NCI-H1694 (cell line): Measurements from ENCODE around the gene TSHZ2.
A peak's percentile ranks its signal among the peaks of the same experiment; 100 is the strongest.

Experiments
- DNase-seq: peaks from one replicate; lab custom pipeline; 2025; lab: John Stamatoyannopoulos, UW

Gene TSHZ2

DNA sequence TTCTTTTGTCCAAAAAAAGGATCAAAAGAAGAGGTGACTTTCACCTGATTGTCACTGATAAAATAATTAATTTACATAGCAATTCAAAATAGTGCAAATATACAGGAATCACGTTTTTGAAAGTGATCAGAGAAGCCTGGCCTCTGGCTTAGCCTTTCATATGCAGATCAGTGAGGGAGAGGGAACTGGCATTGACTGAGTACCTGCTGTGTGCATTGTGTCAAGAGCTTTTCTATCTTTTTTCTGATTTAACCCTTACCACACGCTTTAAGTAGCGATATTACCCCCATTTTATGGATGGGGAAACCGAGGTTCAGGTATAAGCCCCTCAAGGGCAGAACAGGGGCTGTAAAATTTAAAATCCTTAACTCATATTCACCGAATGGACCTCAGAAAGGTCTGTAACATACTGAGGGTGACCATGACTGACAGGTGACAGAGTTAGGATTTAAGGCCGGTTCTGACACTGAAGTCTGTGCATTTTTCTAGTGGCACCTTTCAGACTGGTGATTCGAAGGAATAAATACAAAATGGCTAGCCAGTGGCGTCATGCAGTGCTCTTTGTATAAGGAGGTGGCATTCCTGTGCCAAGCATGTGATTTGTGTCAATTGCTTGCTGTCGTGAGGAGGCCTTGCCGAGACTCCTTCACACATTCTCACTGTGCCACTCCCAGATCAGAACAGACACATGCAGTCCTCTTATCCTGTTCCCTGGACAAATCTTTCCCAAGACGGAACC lies 310.2 kb downstream of the TSHZ2 start:
- DNase-seq = no peak

DNA sequence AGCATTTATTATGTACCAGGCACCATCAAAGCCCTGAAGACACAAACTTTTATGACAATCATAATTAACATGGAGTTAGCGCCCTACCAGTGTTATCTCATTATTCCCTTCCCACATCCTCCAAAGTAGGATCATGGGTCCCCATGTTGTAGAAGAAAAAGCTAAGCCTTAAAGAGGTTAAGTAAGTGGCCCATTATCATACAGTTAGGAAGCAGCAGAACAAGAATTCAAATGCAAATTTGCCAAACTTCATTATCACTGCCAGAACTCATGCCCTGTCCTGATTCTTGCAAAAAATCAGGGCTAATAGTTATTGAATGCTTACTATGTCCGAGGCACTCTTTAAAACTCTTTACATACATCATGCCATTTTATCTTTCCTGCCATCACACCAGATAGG lies 310.9 kb downstream of the TSHZ2 start:
- DNase-seq = no peak

DNA sequence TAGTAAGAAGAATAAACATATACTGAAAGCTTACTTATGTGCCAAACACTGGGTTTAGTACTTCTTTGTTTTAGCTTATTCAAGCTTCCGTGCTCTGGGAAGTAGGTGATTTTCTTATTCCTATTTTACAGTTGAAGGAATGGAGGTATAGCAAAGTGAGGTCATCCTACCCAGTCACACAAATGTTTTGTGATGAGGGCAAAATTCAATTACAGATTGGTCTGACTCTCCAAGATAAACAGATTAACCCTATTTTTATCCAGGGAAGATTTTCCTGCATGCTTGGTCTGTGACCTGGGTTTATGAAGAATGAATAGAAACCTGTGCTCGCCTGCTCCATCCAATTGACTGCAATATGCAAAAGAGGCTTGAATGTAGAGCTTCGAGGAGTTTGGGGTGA lies 311.4 kb downstream of the TSHZ2 start:
- no peak for DNase-seq

DNA sequence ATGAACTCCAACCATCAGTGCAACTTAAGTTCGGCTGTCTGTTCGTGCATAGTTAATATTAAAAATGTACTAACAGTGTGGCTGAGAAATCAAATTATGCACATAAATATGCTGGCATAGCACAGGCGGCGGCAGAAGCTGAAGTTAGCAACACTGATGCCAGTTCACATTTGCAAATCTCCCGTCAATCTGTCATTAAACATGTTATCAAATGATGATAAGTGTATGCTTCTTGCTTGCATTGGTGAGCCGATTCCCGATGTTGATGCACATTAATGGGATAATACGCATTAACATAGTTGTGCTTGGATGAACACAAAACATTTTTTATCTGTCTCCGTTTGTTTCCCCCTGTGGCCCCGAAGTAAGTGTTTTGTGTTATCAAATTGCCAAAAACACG lies 312.1 kb downstream of the TSHZ2 start:
- no peak for DNase-seq

DNA sequence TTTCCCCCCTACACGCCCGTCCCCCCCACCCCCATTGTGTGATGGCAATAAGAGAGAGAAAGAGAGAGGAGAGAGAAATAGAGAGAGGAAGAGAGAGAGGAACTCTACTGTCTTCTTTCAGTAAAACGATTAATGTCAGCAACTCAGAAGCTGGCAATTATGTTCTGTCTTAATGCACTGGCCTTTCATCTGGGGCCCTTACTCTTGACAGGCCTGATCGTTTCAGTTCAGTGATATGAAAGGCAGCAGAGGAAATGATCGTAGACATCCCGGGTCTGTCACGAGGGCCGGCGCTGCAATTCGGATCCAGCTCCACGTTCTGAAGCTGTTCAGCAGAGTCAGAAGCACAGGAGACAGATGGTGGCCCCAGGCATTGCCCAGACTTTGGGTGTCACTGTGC lies 312.5 kb downstream of the TSHZ2 start:
- no peak for DNase-seq

DNA sequence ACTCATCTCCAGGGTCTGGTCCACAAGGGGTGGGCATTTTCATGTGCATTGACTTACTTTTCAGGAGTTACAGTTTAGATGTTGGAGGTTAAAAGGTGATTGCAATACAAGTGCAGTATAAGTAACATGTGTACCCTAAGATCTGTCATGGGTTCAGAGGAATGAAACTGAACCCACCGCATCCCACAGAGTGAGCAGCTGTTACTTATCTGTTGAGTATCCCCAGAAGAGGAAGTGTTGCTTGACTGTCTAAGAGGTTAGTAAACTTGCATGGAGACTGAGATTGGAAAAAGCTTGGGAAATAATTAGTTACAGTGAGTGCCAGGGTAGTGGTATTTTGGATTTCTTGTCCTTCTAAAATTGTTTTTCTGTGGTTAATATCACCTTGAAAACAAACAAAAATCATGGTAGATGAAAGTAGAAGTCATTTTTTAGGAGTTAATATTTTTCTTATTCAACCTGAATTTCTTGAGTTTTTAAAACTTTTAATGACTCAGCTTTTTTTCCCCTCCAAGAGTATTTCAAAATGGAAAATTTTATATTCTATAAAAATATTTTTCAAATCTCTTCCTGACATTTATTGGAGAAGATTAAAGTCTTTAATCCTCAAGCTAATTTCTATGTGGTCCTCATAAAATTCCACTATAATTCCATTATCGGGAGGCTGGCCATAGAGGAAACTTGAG lies 315.3 kb downstream of the TSHZ2 start:
- no peak for DNase-seq

DNA sequence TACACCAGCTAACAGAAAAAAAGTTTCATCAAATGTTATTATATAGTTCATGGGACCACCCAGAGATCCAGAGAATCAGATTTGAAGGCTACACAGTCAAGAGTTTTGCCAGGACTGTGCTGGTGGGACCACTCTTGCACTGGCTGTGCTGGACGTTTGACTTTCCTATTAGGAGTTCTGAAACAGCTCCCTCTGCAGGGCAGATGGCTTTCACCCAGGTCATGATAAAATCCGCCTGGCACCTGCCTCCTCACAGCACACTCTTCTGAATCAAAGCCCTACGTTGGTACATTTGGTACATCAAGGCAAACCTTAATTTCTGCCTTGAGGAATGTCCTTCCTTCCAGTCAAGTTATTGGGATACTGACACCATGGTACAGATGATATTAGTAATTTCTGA lies 319.4 kb downstream of the TSHZ2 start:
- DNase-seq = no peak

DNA sequence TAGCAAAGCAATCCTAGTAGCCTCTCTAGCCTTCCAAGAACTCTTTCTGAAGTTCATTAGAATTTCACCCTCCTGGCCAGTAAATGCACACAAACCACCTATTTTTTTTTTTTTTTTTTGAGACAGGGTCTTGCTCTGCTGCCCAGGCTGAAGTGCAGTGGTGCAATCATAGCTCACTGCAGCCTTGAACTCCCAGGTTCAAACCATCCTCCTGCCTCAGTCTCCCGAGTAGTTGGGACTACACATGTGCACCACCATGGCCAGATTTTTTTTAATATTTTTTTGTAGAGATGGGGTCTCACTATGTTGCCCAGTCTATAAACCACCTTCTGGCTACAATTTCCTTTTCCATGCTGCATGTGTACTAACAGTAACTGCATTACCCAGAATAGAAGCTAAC lies 320.2 kb downstream of the TSHZ2 start:
- no peak for DNase-seq

DNA sequence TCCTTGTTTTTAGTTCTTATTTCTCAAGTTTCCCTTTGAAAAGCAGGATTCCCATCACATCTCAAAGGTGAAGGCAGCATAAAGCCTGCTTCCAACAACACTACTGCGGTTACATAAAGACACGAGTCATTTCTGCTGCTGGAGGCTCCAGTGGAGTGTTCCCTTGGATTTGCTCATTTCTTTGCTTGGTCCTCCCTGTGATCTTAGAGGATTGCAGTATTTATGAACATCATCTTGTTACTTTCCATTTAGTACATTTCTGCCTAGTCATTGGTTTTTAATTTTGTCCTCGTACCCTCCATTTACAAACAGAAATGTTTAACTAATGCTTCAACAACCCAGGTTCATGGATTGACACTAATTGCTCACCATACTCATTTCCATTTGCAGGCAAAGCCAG lies 322.6 kb downstream of the TSHZ2 start:
- no peak for DNase-seq

DNA sequence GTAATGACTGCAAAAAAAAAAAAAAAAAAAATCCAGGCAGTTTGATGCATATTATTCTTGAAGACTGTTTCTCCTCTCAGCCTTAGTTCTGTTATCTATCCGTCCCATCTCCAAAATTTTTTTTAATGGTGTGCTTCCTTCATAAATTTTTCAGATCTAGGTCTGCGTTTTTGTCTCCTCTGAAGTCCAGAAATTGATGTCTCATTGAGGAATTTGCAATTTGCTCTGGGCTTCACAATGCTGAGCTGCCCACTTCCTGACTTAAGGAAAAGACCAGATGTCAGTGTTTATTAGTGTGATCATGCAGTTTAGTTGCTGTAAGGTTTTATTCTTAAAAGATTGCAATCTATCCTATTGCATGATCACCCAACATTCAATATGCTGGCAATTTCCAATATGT lies 323.9 kb downstream of the TSHZ2 start:
- DNase-seq = no peak

DNA sequence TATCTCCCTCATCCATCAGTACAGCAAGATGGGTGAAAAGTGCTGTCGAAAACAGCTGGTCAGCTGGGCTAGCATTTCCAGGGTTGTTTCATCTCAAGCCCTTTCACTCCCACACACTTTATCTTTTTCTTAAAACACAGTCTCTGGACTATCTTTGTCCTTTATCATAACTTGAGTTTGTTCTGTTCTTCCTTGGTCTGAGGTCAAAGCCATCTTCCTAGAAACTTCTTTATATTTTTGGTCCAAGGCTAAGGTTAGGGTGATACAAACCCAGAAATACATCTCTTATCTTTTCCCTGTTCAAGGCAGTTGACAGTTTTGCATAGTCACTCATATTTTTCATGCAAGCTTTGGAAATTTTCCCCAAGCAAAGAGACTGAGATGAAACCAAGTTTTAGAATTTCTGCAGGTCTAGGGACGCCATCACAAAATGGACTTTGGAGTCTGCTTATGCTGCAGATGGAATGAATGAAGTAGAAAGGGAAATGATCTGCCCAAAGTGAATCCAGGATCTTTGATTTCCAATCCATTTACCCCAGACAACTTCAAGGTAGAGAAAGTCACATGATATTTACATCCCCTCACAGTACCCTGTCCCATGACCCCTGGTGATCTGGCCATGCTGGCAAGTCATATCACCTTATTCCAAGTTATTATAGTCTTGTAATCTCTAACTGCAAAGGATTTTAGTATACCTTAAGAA lies 324.4 kb downstream of the TSHZ2 start:
- DNase-seq = no peak

DNA sequence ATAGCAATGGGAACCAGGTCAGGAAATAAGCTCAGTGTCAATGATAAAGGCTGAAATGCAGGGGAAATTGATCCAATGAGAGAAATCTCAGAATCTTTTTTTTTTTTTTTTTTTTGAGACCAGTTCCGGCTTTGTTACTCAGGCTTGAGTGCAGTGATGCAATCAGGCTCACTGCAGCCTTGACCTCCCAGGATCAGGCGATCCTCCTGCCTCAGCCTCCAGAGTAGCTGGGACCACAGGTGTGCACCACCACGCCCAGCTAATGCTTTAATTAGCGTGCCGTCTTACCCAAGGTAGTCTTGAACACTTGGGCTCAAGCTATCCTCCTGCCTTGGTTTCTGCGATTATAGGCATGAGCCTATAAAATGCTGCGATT lies 325.0 kb downstream of the TSHZ2 start:
- DNase-seq = no peak

DNA sequence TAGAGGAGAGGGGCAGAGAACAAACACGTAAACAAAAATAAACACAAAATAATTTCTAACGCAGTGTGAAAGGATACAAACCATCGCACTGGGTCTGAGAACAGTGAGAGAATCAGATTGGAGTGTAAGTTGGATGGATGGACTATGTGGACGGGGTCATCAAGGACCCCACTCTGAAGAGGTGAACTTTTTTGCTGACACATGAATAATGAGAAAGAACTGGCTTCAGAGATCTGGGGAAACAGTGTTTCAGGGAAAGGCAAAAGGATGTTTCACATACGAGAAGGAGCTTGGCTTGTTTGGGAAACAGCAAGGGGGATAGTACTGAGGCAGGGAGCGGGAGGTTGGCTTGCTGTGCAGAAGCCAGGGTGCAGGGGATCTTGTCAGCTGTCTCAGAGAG lies 326.1 kb downstream of the TSHZ2 start:
- DNase-seq = no peak

DNA sequence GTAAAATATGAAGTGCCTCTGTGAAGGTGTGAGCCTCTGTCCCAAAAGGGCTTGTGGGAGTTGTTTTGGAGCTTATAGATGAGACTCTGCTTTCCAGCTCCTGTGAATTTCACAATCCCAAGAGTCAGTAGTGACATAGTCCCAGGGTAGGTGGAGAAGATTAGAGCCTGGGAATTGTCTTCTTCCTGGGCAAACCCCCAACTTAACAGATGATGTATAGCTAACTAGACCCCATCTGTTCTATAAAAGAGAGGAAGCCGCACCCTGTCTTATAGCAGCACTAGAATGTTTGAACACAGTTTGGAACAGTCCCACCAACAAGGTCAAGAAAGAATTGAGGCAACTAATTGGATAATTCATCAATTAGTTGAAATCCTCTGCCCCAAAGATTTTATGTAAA lies 326.8 kb downstream of the TSHZ2 start:
- DNase-seq = peak; percentile 31

DNA sequence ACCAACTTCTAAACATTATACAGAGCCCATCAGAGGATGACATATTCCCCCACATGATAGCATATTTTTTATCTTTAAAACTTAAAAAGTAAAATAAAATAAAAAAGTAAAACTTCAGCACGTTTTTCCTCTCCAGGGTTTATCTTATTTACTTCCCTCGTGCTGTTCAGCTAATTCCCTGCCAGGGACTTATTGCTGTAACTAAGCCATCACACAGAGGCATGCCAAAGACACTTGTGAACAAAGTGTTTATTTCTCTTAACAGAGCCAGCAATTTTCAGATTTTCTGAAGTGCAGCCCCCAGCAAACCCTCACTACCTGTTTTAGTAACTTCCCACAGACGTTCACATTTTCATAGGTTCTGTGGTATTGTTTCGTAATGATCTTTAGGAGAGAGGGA lies 327.7 kb downstream of the TSHZ2 start:
- no peak for DNase-seq

DNA sequence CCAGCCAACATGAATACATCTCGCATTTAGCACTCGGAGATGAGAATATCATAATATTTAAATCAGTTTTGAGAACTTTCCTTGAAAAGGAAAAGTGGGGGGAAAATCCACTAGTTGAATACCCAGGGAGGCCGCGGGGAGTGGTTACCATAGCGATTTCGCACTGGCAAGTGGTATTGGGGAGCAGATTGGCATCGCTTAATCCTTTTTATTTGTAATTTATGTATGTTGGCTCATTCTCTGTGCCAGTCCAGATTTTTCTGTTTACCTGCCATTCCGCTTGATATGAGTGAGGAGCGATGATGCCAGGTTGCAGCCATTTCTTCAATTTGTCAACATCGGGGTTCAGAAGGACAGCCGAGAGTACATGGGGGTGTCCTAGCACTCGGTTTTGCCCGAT lies 329.7 kb downstream of the TSHZ2 start:
- DNase-seq = no peak

DNA sequence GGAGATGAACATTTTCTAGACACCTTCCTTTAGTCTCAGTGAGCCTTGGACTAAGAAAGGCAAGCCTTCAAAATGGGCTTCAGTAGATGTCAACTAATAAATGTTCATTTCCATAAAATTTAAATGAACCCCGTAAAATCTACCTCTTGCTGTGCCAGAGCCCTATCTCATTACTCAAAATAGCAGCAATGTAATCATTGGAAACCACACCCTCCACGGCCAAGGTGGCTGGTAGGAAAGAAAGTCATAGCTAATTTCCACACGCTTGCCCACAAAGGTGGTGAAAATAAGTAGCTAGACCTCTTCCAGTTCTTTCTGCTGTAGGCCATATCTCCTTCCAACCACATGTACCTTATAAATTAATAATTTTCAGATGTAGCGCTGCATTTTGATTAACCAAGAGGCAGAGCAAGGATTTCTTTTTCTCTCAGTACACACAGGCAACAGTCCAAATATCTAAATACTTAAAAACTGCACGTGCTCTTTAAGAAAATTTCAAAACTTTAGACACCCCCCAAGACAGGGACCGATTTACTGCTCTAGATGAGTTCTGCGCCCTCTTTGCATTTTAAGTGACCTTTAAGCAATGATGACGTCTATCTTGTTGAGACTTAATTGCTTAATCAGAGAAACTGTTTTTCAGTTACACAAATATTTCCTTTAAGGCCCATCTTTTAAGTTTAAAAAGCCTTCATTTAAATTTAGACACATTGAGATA lies 330.7 kb downstream of the TSHZ2 start:
- no peak for DNase-seq

DNA sequence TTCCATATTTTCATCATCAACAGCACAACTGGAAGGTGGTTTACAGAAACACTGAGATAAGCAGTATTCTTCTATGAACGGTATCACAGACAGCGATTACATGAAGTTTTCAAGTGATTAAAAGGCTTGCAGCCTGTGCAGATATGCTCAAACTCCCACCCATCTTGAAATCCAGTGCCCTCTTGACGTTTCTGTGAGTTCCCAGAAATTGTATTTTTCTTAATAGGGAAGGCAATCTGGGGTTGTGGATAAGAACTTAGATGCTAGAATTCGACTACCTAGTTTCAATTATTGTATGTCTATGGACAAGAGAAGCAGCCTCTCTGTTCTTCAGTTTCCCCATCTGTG lies 331.2 kb downstream of the TSHZ2 start:
- DNase-seq = no peak

DNA sequence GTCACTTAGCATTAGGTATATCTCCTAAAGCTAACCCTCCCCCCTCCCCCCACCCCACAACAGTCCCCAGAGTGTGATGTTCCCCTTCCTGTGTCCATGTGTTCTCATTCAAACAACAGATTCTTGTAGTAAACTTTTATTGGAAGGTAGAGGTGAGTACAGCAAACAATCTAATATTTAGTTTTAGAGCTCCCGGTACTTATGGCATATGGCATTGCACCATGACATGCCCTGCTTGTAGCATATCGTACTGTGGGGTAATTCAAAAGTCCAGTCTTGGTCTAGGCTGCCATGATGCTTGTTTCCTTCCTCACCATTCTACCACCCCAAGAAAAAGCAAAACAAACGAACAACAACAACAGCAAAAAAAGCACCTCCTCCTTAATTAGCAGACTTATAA lies 332.0 kb downstream of the TSHZ2 start:
- DNase-seq = no peak

DNA sequence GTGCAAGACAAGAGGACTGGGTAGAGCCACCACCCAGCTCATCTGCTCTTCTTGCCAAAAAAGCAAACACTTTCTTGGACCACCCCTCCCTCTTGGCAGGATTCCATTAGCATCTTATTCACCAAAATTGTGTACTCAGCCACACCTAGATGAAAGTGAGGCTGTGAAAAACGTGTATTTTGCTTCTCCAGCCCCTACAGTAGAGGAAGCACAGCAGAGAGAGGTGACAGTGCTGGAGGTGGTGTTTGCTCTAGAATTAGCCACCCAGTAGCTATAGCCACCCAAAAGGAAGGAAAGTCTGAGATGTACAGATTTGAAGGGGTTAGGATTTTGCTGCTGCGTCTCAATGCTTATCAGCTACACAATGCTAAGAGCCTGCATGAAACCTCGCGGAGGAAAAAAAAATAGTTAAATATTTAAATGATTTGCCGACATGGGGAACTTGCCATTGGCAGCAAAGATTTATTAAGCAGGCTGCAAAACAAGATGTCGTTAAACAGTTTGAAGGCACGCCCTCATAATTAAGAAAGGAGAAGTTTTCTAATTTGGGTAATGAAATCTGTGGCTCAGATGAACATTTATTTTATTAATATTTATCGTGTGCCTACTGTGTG lies 334.1 kb downstream of the TSHZ2 start:
- DNase-seq = no peak

DNA sequence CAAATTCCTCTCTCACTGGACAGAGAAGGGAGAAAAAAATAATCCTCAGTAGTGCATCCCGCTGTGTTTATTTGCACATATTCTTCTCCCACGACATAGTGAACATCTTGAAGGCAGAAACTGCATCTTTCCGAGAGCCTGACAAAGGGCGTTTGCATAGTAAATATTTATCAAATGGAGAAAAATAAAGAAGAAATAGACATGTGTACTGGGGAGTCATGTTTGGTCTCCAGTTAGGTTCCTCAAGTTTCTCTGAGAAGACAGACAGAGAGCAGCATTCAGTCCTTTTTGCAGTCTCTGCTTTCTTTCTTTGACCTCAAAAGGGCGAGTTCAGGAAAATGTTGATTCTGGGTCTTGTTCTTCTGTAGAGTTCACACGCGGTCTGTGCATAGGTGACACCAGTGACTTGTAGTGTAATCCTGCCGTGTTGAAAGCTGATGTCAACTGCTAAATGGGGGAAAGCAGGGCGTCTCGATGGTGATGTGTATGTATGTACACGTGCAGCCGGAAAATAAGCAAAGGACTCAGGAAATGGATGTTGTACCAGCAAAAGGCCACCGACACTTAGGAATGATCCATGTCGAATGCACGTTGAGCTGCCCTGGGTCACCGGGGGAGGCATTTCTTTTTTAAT lies 335.9 kb downstream of the TSHZ2 start:
- no peak for DNase-seq

DNA sequence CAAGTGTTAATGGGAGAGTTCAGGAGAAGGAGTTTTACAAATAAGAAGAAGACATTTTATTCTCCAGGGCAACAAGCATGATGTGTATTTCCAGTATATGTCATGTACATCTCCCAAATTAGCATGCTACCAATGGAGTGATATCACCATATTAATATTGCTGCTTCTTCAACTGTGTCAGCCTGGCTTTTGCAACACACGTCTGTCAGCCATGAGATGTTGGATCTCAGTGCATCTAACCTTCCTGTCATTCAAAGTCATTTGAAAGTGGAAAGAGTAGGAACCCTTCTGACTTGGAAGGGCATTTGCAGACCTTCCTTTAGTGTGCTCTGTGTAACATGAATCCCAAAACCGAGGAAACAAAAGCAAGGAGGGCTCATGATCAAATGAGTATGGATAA lies 337.4 kb downstream of the TSHZ2 start:
- no peak for DNase-seq
